DND-41 (cell line): ENCODE data around the gene OCA2.

Source experiments
- ATAC-seq: fragments of 200-7000 bp; cut with Tn5 transposase; 3 replicates; pipeline ENCODE4 v1.9.1; 2021; ENCODE audit warnings: low read depth; ENCODE audit not compliant: insufficient read depth
- DNase-seq: peaks from one replicate; pipeline ENCODE4 v3.0.0-alpha.2; 2020
- H2AFZ ChIP-seq: 2 replicates; pipeline ENCODE4 v1.6.0; 2012; ENCODE audit warnings: low read depth, low read length
- H3K27ac ChIP-seq: 2 replicates; pipeline ENCODE4 v1.5.1; 2012; ENCODE audit warnings: low read length, inconsistent platforms
- H3K27me3 ChIP-seq: fragments of 200-600 bp; sonication (generic); 2 replicates; pipeline ENCODE4 v1.6.0; 2012; ENCODE audit warnings: low read length, mild to moderate bottlenecking, inconsistent platforms; ENCODE audit not compliant: insufficient read depth, poor library complexity
- H3K36me3 ChIP-seq: 2 replicates; pipeline ENCODE4 v1.5.1; 2012; ENCODE audit warnings: low read length, inconsistent platforms; ENCODE audit not compliant: insufficient read depth
- H3K4me1 ChIP-seq: 2 replicates; pipeline ENCODE4 v1.5.1; 2012; ENCODE audit warnings: mild to moderate bottlenecking, low read length; ENCODE audit not compliant: insufficient read depth
- H3K4me2 ChIP-seq: 2 replicates; pipeline ENCODE4 v1.6.0; 2012; ENCODE audit warnings: mild to moderate bottlenecking, moderate library complexity, low read length, inconsistent platforms; ENCODE audit not compliant: insufficient read depth
- H3K4me3 ChIP-seq, 2 experiments: fragments of 200-600 bp in 1 of 2; shearing (Covaris generic) in 1 of 2; 2 replicates each; pipeline ENCODE4 v1.5.1; 2012 to 2016; ENCODE audit warnings: inconsistent platforms in 2 of 2, low read length in 2 of 2, mild to moderate bottlenecking in 2 of 2, low read depth in 1 of 2, moderate library complexity in 1 of 2
- H3K79me2 ChIP-seq: 2 replicates; pipeline ENCODE4 v1.6.0; 2012; ENCODE audit warnings: low read length, inconsistent platforms; ENCODE audit not compliant: insufficient read depth
- H3K9ac ChIP-seq: 2 replicates; pipeline ENCODE4 v1.6.0; 2012; ENCODE audit warnings: low read depth, mild to moderate bottlenecking, inconsistent platforms, low read length, moderate library complexity
- H3K9me3 ChIP-seq: 2 replicates; pipeline ENCODE4 v1.5.1; 2012; ENCODE audit warnings: low read length, moderate library complexity, mild to moderate bottlenecking, inconsistent platforms; ENCODE audit not compliant: insufficient read depth, severe bottlenecking
- H4K20me1 ChIP-seq: 2 replicates; pipeline ENCODE4 v1.6.0; 2012; ENCODE audit warnings: low read length; ENCODE audit not compliant: insufficient read depth
- EZH2 ChIP-seq: IDR thresholded peaks from 3 replicates; pipeline ENCODE4 v1.6.1; 2012; ENCODE audit warnings: borderline replicate concordance, low read depth, mild to moderate bottlenecking, moderate library complexity, low read length, inconsistent platforms; ENCODE audit not compliant: severe bottlenecking
- TF ChIP-seq, protein P1 (sequence below): IDR thresholded peaks from 2 replicates; pipeline ENCODE4 v1.5.1; 2012; ENCODE audit warnings: borderline replicate concordance, low read length, moderate library complexity, mild to moderate bottlenecking; ENCODE audit not compliant: poor library complexity, severe bottlenecking; ENCODE audit errors: extremely low read depth

Gene OCA2

DNA sequence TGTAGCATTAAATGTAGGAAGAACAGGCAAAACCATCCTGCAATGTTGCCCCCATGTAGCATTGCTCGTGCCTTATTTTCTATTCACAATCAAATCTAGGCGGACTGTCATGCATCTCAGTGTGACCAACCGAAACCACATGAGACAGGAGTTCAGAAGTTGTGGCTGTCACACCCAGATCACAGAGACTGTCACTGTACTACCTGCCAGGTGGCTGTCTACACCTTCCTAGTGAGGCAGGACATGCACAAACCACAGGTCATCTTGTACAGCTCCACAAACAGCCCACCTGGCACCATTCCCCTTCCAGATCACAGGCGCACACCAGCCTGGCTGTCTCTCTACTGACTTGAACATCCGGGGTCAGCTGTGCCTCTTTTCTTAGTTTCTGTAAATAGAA lies 392.8 kb downstream of the OCA2 start:
- H4K20me1 ChIP-seq, result no peaks in the 10 kb centered on the region
- no peaks in the 10 kb centered on the region for H3K79me2 ChIP-seq
- DNase-seq (no peak), ATAC-seq (no peak)
- H3K36me3 ChIP-seq, result no peaks in the 10 kb centered on the region
- H3K4me1 ChIP-seq, result no peaks in the 10 kb centered on the region
- no peak for TF ChIP-seq EZH2
- TF ChIP-seq, protein P1, sequence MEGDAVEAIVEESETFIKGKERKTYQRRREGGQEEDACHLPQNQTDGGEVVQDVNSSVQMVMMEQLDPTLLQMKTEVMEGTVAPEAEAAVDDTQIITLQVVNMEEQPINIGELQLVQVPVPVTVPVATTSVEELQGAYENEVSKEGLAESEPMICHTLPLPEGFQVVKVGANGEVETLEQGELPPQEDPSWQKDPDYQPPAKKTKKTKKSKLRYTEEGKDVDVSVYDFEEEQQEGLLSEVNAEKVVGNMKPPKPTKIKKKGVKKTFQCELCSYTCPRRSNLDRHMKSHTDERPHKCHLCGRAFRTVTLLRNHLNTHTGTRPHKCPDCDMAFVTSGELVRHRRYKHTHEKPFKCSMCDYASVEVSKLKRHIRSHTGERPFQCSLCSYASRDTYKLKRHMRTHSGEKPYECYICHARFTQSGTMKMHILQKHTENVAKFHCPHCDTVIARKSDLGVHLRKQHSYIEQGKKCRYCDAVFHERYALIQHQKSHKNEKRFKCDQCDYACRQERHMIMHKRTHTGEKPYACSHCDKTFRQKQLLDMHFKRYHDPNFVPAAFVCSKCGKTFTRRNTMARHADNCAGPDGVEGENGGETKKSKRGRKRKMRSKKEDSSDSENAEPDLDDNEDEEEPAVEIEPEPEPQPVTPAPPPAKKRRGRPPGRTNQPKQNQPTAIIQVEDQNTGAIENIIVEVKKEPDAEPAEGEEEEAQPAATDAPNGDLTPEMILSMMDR, result no peak
- no peak overlapping the region for H3K9ac ChIP-seq
- H3K4me2 ChIP-seq, result no peak overlapping the region
- H3K27ac ChIP-seq, result no peak overlapping the region
- H3K9me3 ChIP-seq, result no peaks in the 10 kb centered on the region
- H2AFZ ChIP-seq, result no peak overlapping the region
- H3K4me3 ChIP-seq, result no peak overlapping the region
- no peaks in the 10 kb centered on the region for H3K27me3 ChIP-seq

DNA sequence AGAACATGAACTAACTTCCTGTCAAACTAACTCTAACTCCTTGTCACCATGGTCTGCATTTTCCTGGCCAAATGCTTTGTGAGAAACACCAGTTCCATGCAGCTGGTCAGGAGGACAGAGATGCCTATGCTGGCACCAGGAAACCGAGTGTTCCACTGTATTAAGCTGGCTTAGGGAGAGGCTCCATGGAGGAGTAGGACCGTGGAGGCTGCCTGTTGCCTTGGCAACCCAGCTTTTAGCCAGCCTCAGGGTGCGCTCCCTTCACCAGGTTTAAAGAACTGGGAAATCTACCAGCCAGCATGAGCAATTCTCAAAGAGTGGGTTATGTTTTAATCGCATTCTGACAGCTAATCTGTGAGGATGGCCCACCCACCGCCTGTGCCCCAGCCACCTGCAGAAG lies 394.1 kb downstream of the OCA2 start:
- no peak overlapping the region for H3K4me3 ChIP-seq
- no peak for DNase-seq
- no peak for TF ChIP-seq EZH2
- TF ChIP-seq, protein P1, result no peak
- H3K36me3 ChIP-seq, result no peaks in the 10 kb centered on the region
- no peak overlapping the region for H3K27ac ChIP-seq
- H3K79me2 ChIP-seq, result no peaks in the 10 kb centered on the region
- ATAC-seq, result no peak
- H2AFZ ChIP-seq, result no peak overlapping the region
- no peaks in the 10 kb centered on the region for H3K27me3 ChIP-seq
- no peaks in the 10 kb centered on the region for H3K4me1 ChIP-seq
- H3K9ac ChIP-seq, result no peak overlapping the region
- no peaks in the 10 kb centered on the region for H3K9me3 ChIP-seq
- H3K4me2 ChIP-seq, result no peak overlapping the region
- H4K20me1 ChIP-seq, result no peaks in the 10 kb centered on the region
